Stromal cell of bone marrow (primary cell): ENCODE data around the gene MANBA.

Source experiments
- DNase-seq: peaks from one replicate; pipeline ENCODE4 v3.0.0-alpha.2; 2012; ENCODE audit warnings: low read depth

The MANBA gene

DNA sequence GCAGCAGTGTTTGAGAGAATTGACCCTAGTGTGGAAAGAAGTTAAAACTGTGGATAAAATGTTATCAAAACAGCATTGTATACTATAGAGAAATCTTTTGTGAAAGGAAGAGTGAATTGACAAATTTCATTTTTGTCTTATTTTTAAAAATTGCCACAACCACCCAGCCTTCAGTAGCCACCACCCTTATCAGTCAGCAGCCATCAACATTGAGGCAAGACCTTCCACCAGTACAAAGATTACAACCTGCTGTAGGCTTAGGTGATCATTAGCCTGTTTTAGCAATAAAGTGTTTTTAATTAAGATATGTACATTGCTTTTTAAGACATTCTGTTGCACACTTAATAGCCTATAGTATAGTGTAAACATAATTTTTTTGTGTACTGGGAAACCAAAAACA is 168.5 kb downstream of the MANBA start:
- no peak for DNase-seq

GRCh38 chr4:102589743-102590142 is 171.0 kb downstream of the MANBA start:
- DNase-seq = no peak

DNA sequence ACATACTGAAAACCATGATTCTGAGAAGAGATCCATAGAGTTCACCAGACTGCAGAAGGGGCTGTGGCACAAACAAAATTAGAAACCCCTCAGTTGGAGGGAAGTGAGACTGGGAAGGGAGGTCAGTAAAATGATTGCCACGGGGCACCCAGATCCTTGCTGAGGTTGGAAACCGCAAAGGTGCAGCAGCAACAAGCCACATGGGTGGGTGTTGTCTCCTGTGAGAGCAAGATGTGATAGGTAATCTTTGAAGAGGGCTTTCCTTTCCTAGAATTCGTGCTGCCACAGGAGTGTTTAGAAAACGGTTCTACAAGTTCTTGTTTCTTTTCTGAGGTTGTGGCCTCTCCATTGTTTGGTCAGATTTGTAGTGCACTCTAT is 174.1 kb downstream of the MANBA start:
- DNase-seq = no peak

DNA sequence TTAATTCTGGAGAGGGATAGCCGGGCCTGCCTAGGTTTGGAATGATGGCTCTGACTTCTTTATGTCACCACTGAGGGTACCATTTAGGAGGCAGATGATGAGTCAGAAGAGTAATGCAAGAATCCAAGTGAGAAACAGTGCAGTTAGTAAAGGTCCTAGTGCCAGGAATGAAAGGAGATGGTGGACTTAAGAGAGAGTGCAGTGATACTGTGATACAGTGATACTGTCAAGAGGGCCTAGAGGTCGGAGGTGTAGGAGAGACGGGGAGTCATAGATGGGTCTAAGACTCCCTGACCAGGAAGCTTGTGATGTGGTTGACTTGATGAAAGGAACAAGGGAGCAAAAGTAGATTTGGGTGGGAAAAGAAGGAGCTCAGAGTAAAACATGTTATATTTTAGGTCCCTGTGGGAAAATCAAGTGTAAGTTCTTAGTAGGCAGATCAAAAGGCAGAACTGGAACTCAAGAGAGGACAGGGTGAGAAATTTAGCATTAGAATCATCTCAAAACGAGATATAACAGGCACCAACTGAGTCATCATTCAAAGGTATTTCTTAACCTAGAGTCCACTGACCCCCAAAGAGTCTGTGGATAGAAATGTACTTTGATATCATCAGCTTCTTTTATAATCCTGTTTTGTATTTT is 174.6 kb downstream of the MANBA start:
- no peak for DNase-seq

GRCh38 chr4:102585329-102585728 is 175.4 kb downstream of the MANBA start:
- DNase-seq = no peak

DNA sequence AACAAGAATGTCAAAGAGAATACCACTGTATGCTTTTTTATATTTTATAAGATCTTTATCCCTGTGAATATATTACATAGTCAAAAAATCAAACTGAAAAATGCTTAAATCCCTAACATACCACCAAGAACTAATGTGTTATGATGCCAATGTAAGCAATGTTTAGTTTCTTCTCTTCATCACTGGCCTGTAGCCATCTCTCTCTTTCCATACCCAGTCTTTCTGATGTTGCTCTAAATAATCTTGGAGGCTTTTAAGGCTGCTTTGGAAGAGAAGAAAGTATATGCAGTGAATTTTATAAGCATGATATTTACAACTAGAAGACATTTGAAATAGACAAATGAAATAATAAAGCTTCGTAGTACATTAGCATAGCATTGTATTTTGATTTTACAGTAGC is 176.7 kb downstream of the MANBA start:
- DNase-seq = no peak
